ENCODE results near the gene ZNF664. TPM values are rescaled to one million over a fixed set of nuclear protein-coding genes. Genes with fewer than 3 reads are reported as not detected.

Gene ZNF664
- total and polyA plus RNA-seq, 2 of the 8 experiments (the other 6 are each of a cell fraction or from before 2014, with no cell fraction given): 22.8 to 51.4 TPM

DNA sequence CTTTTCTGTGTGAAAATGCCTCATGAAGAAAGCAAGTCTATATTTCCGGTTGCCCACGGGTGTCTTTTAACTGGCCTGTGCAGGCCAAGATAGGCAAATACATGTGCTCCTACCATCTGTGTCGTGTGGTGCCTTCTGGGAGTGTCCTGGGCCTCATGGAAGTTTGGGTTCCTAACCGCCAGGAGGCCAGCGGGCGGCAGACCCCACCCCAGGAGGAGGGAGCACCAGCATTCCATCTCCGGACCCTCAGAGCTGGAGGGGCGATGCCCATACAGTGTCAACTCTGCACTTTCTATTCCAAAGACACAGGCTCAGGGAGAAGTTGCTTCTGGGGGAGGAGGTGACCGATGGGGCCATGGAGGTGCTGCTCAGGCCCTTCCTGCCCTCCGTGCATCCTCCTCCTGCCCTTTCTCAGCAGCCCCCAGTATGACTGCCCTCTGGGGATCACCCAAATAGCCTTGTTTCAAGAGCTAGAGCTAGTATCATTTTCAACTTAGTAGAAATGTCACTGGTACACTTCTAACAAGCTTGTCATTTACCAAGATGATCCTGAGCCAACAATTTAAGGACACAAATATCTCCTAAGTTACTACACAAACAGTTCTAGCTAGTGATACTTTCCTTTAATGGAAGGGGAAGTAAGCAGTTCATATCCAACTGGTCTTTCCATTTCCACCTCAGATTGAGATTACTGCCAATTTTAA lies 18.2 kb upstream of the ZNF664 start:
- H2BK15ac ChIP-seq (ENCODE audit: low read length): no peak overlapping the region
- H3K4me3 ChIP-seq (ENCODE audit: extremely low read depth in 1 of 4, insufficient read depth in 2 of 4, low read depth in 3 of 4, low read length in 4 of 4): no peak overlapping the region
- POLR2A ChIA-PET (ENCODE audit: partially characterized antibody): no interaction called here
- no peaks in the 10 kb centered on the region for H3K4me1 ChIP-seq (replicated peaks in 1 of 4; ENCODE audit: control insufficient read depth in 3 of 4, insufficient read depth in 4 of 4, low read length in 3 of 4)
- no peak overlapping the region for H2BK120ac ChIP-seq (replicated peaks; ENCODE audit: low read depth, low read length)
- no peak for FAIRE-seq
- H3K23me2 ChIP-seq (ENCODE audit: low read depth, low read length): no peaks in the 10 kb centered on the region
- peaks cover 0 to 18% (median 5%) of the 10 kb centered on the region in 4 experiments; a peak in 5 of 7 replicates for H3K27me3 ChIP-seq (replicated peaks in 1 of 4; ENCODE audit: control insufficient read depth in 3 of 4, extremely low read depth in 1 of 4, insufficient read depth in 3 of 4, low read length in 3 of 4)
- H3K79me1 ChIP-seq (ENCODE audit: low read depth, low read length): no peaks in the 10 kb centered on the region
- no peak overlapping the region for H3K18ac ChIP-seq (ENCODE audit: extremely low read depth, low read length)
- H2AFZ ChIP-seq (ENCODE audit: low read length): no peak overlapping the region
- H4K20me1 ChIP-seq (replicated peaks in 1 of 2; ENCODE audit: control insufficient read depth in 1 of 2, insufficient read depth in 2 of 2, low read length in 2 of 2): peaks cover 0 to 6% of the 10 kb centered on the region in 2 experiments
- no peak overlapping the region for H2BK5ac ChIP-seq (ENCODE audit: low read depth, low read length)
- no peak overlapping the region for H3K56ac ChIP-seq (replicated peaks; ENCODE audit: insufficient read length, low read depth, low read length)
- no peak overlapping the region for H2BK20ac ChIP-seq (ENCODE audit: low read length)
- no peak overlapping the region for H3K9ac ChIP-seq (replicated peaks in 1 of 4; ENCODE audit: extremely low read depth in 1 of 4, low read depth in 3 of 4, low read length in 3 of 4)
- H4K91ac ChIP-seq (replicated peaks; ENCODE audit: insufficient read length, low read length): no peak overlapping the region
- no peak overlapping the region for H2BK12ac ChIP-seq (ENCODE audit: low read depth, low read length)
- no peak overlapping the region for H4K5ac ChIP-seq (ENCODE audit: insufficient read length, low read depth, low read length)
- no peak overlapping the region for H4K8ac ChIP-seq (ENCODE audit: extremely low read depth, insufficient read depth, low read length)
- no peaks in the 10 kb centered on the region for H3K9me3 ChIP-seq (ENCODE audit: insufficient read depth in 2 of 2, low read depth in 1 of 2, low read length in 1 of 2)
- H2AK5ac ChIP-seq (ENCODE audit: low read depth, low read length): no peak overlapping the region
- H3K79me2 ChIP-seq (ENCODE audit: control insufficient read depth in 1 of 2, insufficient read depth in 2 of 2, low read length in 2 of 2): no peaks in the 10 kb centered on the region
- no peak overlapping the region for H3K14ac ChIP-seq (ENCODE audit: insufficient read length)
- H3K36me3 ChIP-seq (ENCODE audit: control insufficient read depth in 2 of 4, insufficient read depth in 4 of 4, low read length in 3 of 4): no peaks in the 10 kb centered on the region
- H3K27ac ChIP-seq (ENCODE audit: low read depth, low read length): no peak overlapping the region
- WGBS, 2 experiments (ENCODE audit: extremely low coverage in 1 of 2, insufficient coverage in 1 of 2, insufficient read length in 1 of 2, insufficient replicate concordance in 2 of 2, low coverage in 1 of 2, low lambda C conversion rate in 2 of 2, missing lambda C conversion rate in 1 of 2): 82% methylated on average over 10 of the region's 10 CpGs; no CpG with 5 or more reads in 1 of the 2 experiments
- no peak for DNase-seq (ENCODE audit: low read depth in 1 of 2, low spot score in 2 of 2)
- CTCF ChIA-PET (ENCODE audit: partially characterized antibody): interaction anchor here (0.8 to 2.0 kb wide), 5 partner anchors 10 to 93 kb away, joined by 3 to 6 read pairs (median 5); no protein-coding TSS in a partner anchor
- H3K4ac ChIP-seq (replicated peaks; ENCODE audit: insufficient read length, low read depth, low read length): no peak overlapping the region
- H3K23ac ChIP-seq (ENCODE audit: insufficient read length): no peak overlapping the region
- H3K4me2 ChIP-seq (ENCODE audit: insufficient read depth in 1 of 2, low read depth in 2 of 2, low read length in 2 of 2): no peak overlapping the region
- TF ChIP-seq SP1 (IDR thresholded peaks at IDR 0.05; ENCODE audit: low read depth, low read length) (no peak), YY1 (IDR thresholded peaks at IDR 0.05; ENCODE audit: low read depth, low read length) (no peak), SIRT6 (IDR thresholded peaks at IDR 0.05; ENCODE audit: low read length) (no peak), ZNF274 (IDR thresholded peaks at IDR 0.05; ENCODE audit: borderline replicate concordance, extremely low read depth, low read length) (no peak), NANOG (IDR thresholded peaks at IDR 0.05; ENCODE audit: insufficient read depth, low read depth, low read length, poor library complexity, severe bottlenecking) (no peak), SIX5 (IDR thresholded peaks at IDR 0.05; ENCODE audit: low read depth, low read length) (no peak), USF2 (IDR thresholded peaks at IDR 0.05; ENCODE audit: low read length) (no peak), KDM1A (IDR thresholded peaks at IDR 0.05; ENCODE audit: borderline replicate concordance, low read length) (no peak), RFX5 (IDR thresholded peaks at IDR 0.05; ENCODE audit: borderline replicate concordance, low read depth, low read length) (no peak), CREB1 (IDR thresholded peaks at IDR 0.05) (no peak), TEAD4 (IDR thresholded peaks at IDR 0.05; ENCODE audit: low read depth, low read length) (no peak), POLR2A (IDR thresholded peaks at IDR 0.05; ENCODE audit: control extremely low read depth in 1 of 2, low read depth in 2 of 2, low read length in 2 of 2) (no peak), POLR2AphosphoS5 (IDR thresholded peaks at IDR 0.05; ENCODE audit: low read depth, low read length) (no peak)
